PFSK-1 (cell line): ENCODE results near the gene PHAX.

Source experiments
- POLR2AphosphoS5 ChIP-seq: IDR thresholded peaks from 2 replicates; pipeline ENCODE4 v1.6.1; 2012; ENCODE audit warnings: low read depth, mild to moderate bottlenecking, control low read depth, low read length, moderate library complexity
- TAF1 ChIP-seq: IDR thresholded peaks from 2 replicates; pipeline ENCODE4 v1.6.1; 2012; ENCODE audit warnings: low read length, control low read depth, borderline replicate concordance; ENCODE audit not compliant: insufficient read depth

DNA sequence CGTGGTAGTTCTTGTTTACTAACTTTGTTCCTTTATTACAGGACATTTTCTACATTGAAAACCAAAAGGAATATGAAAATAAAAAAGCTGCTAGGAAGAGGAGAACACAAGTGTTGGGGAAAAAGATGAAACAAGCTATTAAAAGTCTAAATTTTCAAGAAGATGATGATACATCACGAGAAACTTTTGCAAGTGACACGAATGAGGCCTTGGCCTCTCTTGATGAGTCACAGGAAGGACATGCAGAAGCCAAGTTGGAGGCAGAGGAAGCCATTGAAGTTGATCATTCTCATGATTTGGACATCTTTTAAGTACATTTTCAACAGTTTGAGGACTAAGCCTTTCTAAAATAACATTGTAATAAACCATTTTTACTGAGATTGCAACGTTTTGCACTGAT is 23.8 kb downstream of the PHAX start:
- no peak for TF ChIP-seq TAF1
- no peak for TF ChIP-seq POLR2AphosphoS5
